DOHH2 (cell line): ENCODE data around the gene HABP2.

Experiments
- CTCF ChIP-seq: fragments of 200-600 bp; sonication (generic); IDR thresholded peaks from one replicate; pipeline ENCODE4 v1.5.1; 2014; ENCODE audit warnings: antibody characterized with exemption, mild to moderate bottlenecking, low read depth, low read length; ENCODE audit not compliant: poor library complexity, severe bottlenecking
- EZH2phosphoT487 ChIP-seq: fragments of 200-600 bp; sonication (generic); IDR thresholded peaks from 2 replicates; pipeline ENCODE4 v1.6.1; 2017; ENCODE audit warnings: borderline replicate concordance, mild to moderate bottlenecking, antibody characterized with exemption, low read length, moderate library complexity, mixed read lengths

- TF ChIP-seq CTCF (no peak), EZH2phosphoT487 (no peak)
These were observed 296 bp downstream of the HABP2 start for GRCh38 chr10:113553149-113553548.
